Stimulated activated CD8-positive, alpha-beta memory T cell treated with anti-CD3 and anti-CD28 coated beads, Interleukin-12 subunit alpha, Interleukin-12 subunit beta, amount 100 ng/mL, for 24 hours (primary cell): Measurements from ENCODE around the gene TEX10.
"Not testable (repeated sequence)": the region's sequence is repeated elsewhere in the genome, so short reads cannot be mapped to it uniquely, and the experiment has no call there.

ENCODE experiments used
- DNase-seq: peaks from one replicate; pipeline ENCODE4 v3.0.0-alpha.2; 2020; ENCODE audit errors: extremely low read depth

TEX10 gene

GRCh38 chr9:100352727-100353505, at the start of gene TEX10:
Gene TEX10 (minus strand): TSS chr9:100352942. CDS start chr9:100349363, 3,579 bp downstream.
- peak; percentile 69 for DNase-seq

- no peak for DNase-seq
Measured at GRCh38 chr9:100401042-100401441, 48.3 kb upstream of the TEX10 start.

- DNase-seq = no peak
Measured at GRCh38 chr9:100397529-100398266, 45.0 kb upstream of the TEX10 start.

DNA sequence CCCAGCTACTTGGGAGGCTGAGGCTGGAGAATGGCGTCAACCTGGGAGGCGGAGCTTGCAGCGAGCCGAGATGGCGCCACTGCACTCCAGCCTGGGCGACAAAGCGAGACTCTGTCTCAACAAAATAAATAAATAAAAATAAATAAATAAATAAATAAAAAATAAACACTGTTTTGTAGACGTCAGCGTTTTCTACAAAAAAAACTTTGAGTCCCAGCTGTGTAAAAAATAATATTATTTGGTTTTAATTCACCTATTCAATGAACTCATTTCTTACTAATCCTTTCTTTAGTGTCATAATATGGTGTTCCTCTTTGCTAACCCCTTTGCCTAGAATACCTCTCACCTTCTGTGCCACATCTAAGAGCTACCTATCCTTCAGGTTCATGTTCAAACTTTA, 44.0 kb upstream of the TEX10 start:
- no peak for DNase-seq

DNA sequence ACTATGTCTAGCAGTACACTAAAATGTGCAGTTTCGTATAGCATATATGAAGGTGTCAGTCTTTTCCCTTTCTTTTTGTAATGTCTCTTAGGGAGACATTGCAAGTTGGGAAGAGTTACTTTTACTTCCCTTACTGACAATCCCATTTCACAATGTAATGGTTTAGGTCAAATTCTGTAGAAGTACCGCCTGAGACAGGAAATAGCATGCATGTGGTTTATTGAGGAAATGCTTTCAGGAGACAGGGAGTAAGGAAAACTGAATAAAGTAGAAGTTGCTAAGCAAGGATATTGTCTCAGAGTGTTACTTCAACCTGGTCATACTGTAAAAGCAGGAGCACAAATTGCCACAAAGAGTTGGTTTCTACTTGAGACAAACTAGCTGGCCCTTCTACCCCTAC, 42.1 kb upstream of the TEX10 start:
- no peak for DNase-seq

DNA sequence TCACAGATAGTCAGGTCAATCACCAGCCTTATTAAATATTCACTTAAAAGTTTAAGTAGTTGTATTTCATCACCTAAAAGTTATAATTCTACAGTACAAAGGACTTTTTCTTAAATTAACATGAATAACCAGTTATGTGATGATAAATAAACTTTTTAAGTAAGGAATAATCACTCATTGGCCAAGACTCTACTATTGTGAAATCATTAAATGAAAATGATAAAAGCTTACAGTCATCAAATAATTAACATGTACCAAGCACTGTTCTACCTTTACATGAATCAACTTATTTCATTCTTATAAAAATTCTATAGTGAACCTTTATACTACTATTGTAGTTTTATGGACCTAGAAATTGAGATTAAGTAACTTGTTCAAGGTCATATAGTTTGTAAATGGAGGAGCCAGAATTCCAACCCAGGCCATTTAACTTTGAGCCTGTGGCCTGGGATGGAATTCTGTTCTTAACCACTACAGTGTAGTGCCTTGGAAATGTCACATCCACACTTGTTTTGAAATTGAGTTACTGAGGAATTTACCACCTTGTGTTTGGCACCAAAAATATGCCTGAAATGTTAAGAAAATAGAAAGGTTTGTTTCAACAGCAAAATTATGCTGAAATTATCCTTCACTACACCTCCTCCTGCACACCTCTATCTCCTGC, 41.4 kb upstream of the TEX10 start:
- DNase-seq = no peak

DNA sequence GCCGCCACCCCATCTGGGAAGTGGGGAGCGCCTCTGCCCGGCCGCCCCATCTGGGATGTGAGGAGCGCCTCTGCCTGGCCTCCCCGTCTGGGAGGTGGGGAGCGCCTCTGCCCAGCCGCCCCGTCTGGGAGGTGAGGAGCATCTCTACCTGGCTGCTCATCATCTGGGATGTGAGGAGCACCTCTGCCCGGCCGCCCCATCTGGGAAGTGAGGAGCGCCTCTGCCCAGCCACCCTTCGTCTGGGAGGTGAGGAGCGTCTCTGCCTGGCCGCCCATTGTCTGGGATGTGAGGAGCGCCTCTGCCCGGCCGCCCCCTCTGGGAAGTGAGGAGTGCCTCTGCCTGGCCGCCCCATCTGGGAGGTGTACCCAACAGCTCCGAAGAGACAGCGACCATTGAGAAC, 40.2 kb upstream of the TEX10 start:
- DNase-seq = not testable (repeated sequence)

DNA sequence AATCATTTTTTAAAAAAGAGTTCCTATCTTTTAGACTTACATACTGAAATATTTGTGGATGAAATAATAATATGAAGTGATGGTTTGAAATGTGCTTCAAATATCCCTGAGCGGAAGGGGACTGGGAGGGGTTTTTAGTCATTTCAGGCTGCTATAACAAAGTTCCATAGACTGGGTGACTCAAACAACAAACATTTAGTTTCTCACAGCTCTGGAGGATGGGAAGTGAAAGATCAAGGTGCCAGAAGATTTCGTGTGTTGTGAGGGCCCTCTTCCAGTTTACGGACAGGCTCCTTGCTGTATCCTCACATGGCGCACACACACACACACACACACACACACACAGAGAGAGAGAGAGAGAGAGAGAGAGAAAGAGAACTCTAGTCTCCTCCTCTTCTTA, 27.1 kb upstream of the TEX10 start:
- DNase-seq = no peak

DNA sequence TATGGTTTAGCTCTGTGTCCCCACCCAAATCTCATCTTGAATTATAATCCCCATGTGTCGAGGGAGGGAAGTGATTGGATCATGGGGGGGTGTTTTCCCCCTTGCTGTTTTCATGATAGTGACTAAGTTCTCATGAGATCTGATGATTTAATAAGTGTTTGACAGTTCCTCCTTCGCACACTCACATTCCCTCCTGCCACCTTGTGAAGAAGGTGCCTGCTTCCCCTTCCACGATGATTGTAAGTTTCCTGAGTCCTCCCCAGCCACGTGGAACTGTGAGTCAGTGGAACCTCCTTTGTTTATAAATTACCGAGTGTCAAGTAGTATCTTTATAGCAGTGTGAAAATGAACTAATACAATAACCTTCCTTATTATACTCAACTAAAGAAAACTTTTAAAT, 24.3 kb upstream of the TEX10 start:
- no peak for DNase-seq

DNA sequence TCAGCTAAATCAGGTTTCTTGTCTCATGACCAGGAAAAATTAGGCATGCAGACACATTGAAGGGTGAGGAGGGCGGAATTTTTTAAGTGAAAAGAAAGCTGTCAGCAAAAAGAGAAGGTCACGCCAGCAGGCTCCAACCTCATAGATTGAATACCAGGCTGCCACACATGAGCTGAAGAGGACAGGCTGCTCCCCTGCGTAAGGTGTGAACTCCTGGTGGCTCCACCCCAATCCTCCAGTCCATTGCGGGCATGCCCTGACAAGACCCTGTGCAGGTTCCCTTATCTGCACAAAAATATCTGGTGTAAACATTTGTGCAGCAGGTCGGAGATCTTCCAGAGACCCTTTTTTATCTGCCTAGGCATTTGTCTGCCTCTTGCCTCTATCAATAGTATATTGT, 22.9 kb upstream of the TEX10 start:
- no peak for DNase-seq

- DNase-seq = no peak
Measured at GRCh38 chr9:100372648-100373047, 19.9 kb upstream of the TEX10 start.

DNA sequence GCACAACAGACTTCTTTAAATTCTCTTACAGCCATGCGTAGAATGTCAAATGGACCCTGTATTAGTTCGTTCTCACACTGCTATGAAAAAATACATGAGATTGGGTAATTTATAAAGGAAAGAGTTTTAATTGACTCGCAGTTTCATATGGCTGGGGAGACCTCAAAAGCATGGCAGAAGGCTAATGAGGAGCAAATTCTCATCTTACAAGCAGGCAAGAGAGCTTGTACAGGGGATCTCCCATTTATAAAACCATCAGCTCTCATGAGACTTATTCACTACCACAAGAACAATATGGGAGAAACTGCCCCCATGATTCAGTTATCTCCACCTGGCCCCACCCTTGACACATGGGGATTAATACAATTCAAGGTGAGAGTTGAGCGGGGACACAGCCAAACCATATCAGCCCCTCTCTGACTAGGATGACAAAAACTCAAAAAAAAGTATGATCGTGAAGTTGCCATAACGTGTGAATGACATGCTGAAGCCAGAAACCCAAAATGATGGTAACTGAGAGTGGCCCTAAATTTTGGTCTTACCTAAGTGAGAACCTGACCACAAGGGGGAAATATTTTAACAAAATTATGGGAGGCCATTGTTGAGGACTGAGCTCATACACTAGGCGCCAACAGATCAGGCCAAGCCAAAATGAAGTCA, 17.5 kb upstream of the TEX10 start:
- no peak for DNase-seq

GRCh38 chr9:100368672-100369071, 15.9 kb upstream of the TEX10 start:
- DNase-seq = no peak

GRCh38 chr9:100366121-100366520, 13.4 kb upstream of the TEX10 start:
- no peak for DNase-seq

DNA sequence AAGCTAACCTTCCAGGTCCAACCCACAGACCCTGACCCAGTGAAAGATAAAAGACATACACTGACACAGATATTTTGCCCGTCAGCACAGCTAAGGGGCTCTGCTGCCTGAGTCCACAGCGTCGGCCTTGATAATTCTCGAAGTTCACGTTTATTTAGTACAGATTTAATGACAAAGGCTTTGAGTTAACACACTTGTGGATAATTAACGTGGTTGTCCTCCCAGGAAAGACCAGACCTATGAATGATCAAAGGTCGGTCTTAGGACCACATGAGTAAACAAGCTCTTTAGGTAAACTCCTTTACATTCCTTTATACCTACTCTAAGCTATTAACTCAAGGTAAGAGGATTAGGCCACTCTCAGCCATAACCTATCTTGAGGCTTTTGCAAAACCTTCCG, 11.3 kb upstream of the TEX10 start:
- no peak for DNase-seq

GRCh38 chr9:100359057-100359456, 6.3 kb upstream of the TEX10 start:
- DNase-seq = no peak

DNA sequence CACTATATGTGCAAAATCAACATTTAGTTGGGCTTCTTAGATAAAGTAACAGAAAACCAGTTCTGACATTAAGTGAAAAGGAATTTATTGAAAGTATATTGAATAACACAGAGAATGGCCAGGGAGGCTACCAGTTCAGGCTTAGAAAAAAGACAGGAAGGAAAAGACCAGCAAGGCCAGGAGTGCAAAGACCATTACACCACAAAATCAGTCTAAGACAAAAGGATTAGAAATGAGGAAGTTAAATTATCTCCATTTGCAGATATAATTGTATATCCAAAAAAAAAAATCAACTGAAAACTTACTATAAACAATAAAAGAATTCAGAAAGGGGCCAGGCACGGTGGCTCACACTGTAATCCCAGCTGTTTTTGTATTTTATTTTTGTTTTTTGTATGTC, 4.8 kb upstream of the TEX10 start:
- no peak for DNase-seq

DNA sequence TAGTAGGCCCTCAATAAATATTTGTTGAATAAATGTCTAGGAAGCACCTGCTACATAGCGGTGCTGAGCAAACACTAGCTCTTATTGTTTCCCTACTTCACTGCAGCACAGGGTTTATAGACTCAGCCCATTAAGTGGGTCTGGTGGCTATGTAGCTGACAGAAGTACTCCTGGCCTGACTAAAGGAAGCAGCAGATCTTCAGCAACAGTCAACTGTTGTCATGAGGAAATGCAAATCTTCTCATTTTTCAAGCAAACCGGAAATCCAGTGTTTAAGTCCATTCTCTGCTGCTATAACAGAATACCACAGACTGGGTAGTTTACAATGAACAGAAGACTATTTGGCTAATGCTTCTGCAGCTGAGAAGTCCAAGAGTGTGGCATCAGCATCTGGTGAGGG, 2.8 kb upstream of the TEX10 start:
- no peak for DNase-seq

DNA sequence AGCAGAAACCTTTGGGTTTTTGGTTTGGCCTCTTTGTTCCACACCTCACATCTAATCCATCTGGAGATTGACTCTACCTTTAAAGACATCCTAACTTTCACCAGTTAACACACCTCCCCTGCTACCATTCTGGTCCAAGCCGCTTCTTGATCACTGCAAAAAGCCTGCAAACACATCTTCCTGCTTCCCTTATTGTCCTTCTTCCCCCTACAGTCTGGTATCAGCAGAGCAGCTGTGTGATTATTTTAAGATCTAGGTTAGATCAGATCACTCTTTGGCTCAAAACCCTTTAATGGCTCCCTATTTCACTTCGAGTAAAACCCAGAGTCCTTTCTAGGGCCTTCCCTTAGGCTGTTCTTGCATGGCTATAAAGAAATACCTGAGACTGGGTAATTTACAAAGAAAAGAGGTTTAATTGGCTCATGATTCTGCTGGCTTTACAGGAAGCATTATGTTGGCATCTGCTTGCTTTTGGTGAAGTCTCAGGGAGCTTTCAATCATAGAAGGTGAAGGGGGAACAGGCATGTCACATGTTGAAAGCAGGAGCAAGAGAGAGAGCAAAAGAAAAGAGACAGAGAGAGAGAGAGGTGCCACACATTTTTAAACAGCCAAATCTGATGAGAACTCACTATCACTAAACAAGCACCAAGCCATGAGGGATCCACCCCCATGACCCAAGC, 1.5 kb upstream of the TEX10 start:
- DNase-seq = no peak

DNA sequence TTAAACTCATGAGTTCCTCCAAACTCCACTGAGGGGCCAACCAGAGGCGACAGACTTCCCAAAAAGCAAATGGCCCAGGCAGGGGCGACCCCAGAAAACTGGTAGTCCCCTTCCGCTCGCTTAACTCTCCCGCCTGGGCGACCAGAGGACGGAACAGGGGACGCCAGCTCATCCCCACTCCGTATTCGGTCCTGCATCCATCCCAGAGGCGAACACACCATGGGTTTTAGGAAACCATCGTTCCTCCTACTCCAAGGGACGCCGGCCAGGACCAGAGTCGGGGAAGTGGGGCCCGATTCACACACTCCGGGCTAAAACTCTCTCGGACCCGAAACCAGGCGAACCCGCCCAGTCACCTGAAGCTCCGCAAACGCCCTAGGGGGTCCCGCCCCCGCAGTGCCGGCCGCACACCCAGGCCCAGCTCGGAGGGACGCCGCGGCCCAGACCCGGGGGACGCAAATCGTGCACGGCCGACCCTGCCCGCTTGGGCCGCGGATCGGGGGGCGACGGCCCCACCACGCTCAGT, 478 bp downstream of the TEX10 start:
- no peak for DNase-seq

- DNase-seq = no peak
Measured at GRCh38 chr9:100351508-100351907, 1.2 kb downstream of the TEX10 start.
